OCI-LY1 (cell line): ENCODE data around the gene PEAK1.

Source experiments
- H2AFZ ChIP-seq: fragments of 200-600 bp; sonication (generic), shearing (Covaris generic); 2 replicates; pipeline ENCODE4 v1.6.0; 2014; ENCODE audit warnings: antibody characterized with exemption, mild to moderate bottlenecking, low read length
- H3F3A ChIP-seq: fragments of 200-600 bp; sonication (generic), shearing (Covaris generic); 2 replicates; pipeline ENCODE4 v1.6.0; 2014; ENCODE audit warnings: mild to moderate bottlenecking, antibody characterized with exemption, low read length, moderate library complexity; ENCODE audit not compliant: insufficient read depth
- H3K27ac ChIP-seq: fragments of 200-600 bp; sonication (generic); 2 replicates; pipeline ENCODE4 v1.5.1; 2014; ENCODE audit warnings: low read length, mixed run types, mild to moderate bottlenecking, low read depth; ENCODE audit not compliant: poor library complexity, severe bottlenecking
- H3K27me3 ChIP-seq: fragments of 200-600 bp; sonication (generic); 2 replicates; pipeline ENCODE4 v1.6.0; 2014; ENCODE audit warnings: antibody characterized with exemption, mild to moderate bottlenecking, low read length, moderate library complexity; ENCODE audit not compliant: insufficient read depth
- H3K36me3 ChIP-seq: fragments of 200-600 bp; sonication (generic); 2 replicates; pipeline ENCODE4 v1.6.1; 2014; ENCODE audit warnings: mild to moderate bottlenecking, antibody characterized with exemption, low read length, moderate library complexity, mixed read lengths; ENCODE audit not compliant: insufficient read depth
- H3K4me1 ChIP-seq: fragments of 200-600 bp; sonication (generic); 2 replicates; pipeline ENCODE4 v1.5.1; 2014; ENCODE audit warnings: mild to moderate bottlenecking, low read length, moderate library complexity; ENCODE audit not compliant: insufficient read depth, severe bottlenecking
- H3K4me2 ChIP-seq: fragments of 200-600 bp; sonication (generic), shearing (Covaris generic); 2 replicates; pipeline ENCODE4 v1.6.1; 2014; ENCODE audit warnings: low read length
- H3K4me3 ChIP-seq: fragments of 200-600 bp; sonication (generic); 2 replicates; pipeline ENCODE4 v1.5.1; 2014; ENCODE audit warnings: low read length, low read depth, mild to moderate bottlenecking, mixed read lengths; ENCODE audit not compliant: poor library complexity, severe bottlenecking
- H3K79me2 ChIP-seq: fragments of 200-600 bp; shearing (Covaris generic); 2 replicates; pipeline ENCODE4 v1.6.1; 2016; ENCODE audit warnings: mixed run types, low read length, mixed read lengths; ENCODE audit not compliant: insufficient read depth
- H3K9ac ChIP-seq: fragments of 200-600 bp; sonication (generic), shearing (Covaris generic); 2 replicates; pipeline ENCODE4 v1.6.1; 2014; ENCODE audit warnings: mild to moderate bottlenecking, low read length, mixed read lengths
- H3K9me2 ChIP-seq: fragments of 200-600 bp; sonication (generic), shearing (Covaris generic); 2 replicates; pipeline ENCODE4 v1.6.1; 2014; ENCODE audit warnings: low read depth, mild to moderate bottlenecking, low read length, mixed read lengths
- H3K9me3 ChIP-seq: fragments of 200-600 bp; shearing (Covaris generic); 2 replicates; pipeline ENCODE4 v1.6.1; 2014; ENCODE audit warnings: low read length, mixed read lengths
- H4K20me1 ChIP-seq: fragments of 200-600 bp; sonication (generic), shearing (Covaris generic); 2 replicates; pipeline ENCODE4 v1.6.0; 2016; ENCODE audit warnings: mild to moderate bottlenecking, low read length; ENCODE audit not compliant: insufficient read depth
- EZH2 ChIP-seq: fragments of 200-600 bp; sonication (generic), shearing (Covaris generic); IDR thresholded peaks from 2 replicates; pipeline ENCODE4 v1.8.0; 2017; ENCODE audit warnings: borderline replicate concordance, mixed run types, mild to moderate bottlenecking, antibody characterized with exemption, low read length, moderate library complexity, mixed read lengths
- TF ChIP-seq, protein P1 (sequence below): fragments of 200-600 bp; sonication (generic), shearing (Covaris generic); IDR thresholded peaks from 2 replicates; pipeline ENCODE4 v1.5.1; 2017; ENCODE audit warnings: mild to moderate bottlenecking, antibody characterized with exemption, low read length, moderate library complexity, mixed read lengths

The PEAK1 gene

DNA sequence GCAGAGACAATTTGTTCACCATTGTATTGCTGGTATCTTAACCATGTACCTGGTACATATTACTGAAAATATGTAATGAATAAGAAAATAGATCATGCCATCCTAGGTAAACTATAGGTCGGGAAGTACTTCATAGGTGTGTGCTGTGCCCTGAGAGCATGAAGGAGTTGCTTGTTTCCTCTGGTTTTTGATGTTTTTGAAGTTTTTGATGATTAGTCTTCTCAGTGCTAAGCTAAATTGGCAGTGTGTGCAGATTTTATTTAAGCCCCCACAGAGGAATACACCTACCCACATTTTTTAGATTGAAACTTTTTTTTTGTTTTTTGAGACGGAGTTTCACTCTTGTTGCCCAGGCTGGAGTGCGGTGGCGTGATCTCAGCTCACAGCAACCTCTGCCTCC, 17.4 kb upstream of the PEAK1 start:
- Histone ChIP-seq H3K4me3 (no peak overlapping the region), H3K9me2 (no peaks in the 10 kb centered on the region), H4K20me1 (no peaks in the 10 kb centered on the region), H3K4me1 (peaks cover 13% of the 10 kb centered on the region), H3K36me3 (no peaks in the 10 kb centered on the region), H3K9me3 (no peaks in the 10 kb centered on the region), H3F3A (no peaks in the 10 kb centered on the region), H3K9ac (no peak overlapping the region), H3K27ac (no peak overlapping the region), H3K4me2 (no peak overlapping the region), H3K79me2 (peaks cover 35% of the 10 kb centered on the region), H3K27me3 (no peaks in the 10 kb centered on the region), H2AFZ (no peak overlapping the region)
- no peak for TF ChIP-seq EZH2
- TF ChIP-seq, protein P1, sequence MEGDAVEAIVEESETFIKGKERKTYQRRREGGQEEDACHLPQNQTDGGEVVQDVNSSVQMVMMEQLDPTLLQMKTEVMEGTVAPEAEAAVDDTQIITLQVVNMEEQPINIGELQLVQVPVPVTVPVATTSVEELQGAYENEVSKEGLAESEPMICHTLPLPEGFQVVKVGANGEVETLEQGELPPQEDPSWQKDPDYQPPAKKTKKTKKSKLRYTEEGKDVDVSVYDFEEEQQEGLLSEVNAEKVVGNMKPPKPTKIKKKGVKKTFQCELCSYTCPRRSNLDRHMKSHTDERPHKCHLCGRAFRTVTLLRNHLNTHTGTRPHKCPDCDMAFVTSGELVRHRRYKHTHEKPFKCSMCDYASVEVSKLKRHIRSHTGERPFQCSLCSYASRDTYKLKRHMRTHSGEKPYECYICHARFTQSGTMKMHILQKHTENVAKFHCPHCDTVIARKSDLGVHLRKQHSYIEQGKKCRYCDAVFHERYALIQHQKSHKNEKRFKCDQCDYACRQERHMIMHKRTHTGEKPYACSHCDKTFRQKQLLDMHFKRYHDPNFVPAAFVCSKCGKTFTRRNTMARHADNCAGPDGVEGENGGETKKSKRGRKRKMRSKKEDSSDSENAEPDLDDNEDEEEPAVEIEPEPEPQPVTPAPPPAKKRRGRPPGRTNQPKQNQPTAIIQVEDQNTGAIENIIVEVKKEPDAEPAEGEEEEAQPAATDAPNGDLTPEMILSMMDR: no peak

DNA sequence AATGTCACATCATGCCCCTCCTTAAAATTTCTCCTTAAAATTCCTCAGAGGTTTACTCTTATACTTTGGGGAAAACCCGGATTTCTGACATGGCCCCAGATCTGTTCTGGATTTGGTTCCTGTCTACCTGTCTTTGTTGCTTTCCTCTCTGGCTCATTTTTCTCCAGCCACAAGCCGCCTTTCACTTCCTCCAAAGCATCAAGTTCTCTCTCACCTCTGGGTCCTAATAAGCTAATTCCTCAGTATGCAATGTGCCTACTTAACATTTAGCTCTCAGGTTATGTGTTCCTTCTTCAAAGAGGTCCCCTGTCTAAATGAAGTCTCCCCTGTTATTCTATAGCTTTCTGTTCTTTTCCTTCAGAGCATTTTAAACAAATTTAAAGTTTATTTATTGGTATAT, 16.9 kb upstream of the PEAK1 start:
- no peak overlapping the region for H3K27ac ChIP-seq
- no peaks in the 10 kb centered on the region for H3F3A ChIP-seq
- no peak overlapping the region for H2AFZ ChIP-seq
- H3K9me2 ChIP-seq: no peaks in the 10 kb centered on the region
- H3K9me3 ChIP-seq: no peaks in the 10 kb centered on the region
- H3K36me3 ChIP-seq: no peaks in the 10 kb centered on the region
- TF ChIP-seq, protein P1: no peak
- TF ChIP-seq EZH2: no peak
- no peak overlapping the region for H3K9ac ChIP-seq
- no peaks in the 10 kb centered on the region for H3K27me3 ChIP-seq
- H4K20me1 ChIP-seq: no peaks in the 10 kb centered on the region
- peaks cover 8% of the 10 kb centered on the region for H3K4me1 ChIP-seq
- no peak overlapping the region for H3K4me2 ChIP-seq
- no peak overlapping the region for H3K4me3 ChIP-seq
- peaks cover 31% of the 10 kb centered on the region for H3K79me2 ChIP-seq

DNA sequence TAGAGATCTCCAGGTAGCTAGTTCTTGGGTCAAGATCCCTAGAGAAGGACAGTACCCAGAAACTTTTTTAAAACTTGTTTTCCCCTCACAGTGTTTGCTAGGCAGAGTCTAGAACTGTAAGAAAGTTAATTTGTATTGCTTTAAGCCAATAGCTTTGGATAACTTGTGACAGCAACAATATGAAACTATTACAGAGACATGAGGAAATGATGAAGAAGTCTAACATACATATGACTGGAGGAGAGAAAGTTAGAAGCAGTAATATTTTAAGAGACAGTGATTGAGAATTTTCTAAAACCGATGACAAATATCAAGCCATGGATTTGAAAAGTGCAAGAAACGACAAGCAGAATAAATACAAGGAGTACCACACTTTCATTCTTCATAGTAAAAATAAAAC, 10.7 kb upstream of the PEAK1 start:
- no peaks in the 10 kb centered on the region for H3K27me3 ChIP-seq
- no peaks in the 10 kb centered on the region for H3K36me3 ChIP-seq
- H3K9me3 ChIP-seq: no peaks in the 10 kb centered on the region
- no peak overlapping the region for H3K27ac ChIP-seq
- no peak for TF ChIP-seq EZH2
- TF ChIP-seq, protein P1: no peak
- no peak overlapping the region for H2AFZ ChIP-seq
- H3K9me2 ChIP-seq: no peaks in the 10 kb centered on the region
- peaks cover 47% of the 10 kb centered on the region for H3K79me2 ChIP-seq
- H3K9ac ChIP-seq: no peak overlapping the region
- H3K4me1 ChIP-seq: peaks cover 13% of the 10 kb centered on the region
- no peaks in the 10 kb centered on the region for H3F3A ChIP-seq
- H3K4me3 ChIP-seq: no peak overlapping the region
- H3K4me2 ChIP-seq: no peak overlapping the region
- no peaks in the 10 kb centered on the region for H4K20me1 ChIP-seq
